Testis (tissue), 3 donors: ENCODE measurements around the gene RIC3. TPM values are rescaled to one million over a fixed set of nuclear protein-coding genes. Genes with fewer than 3 reads are reported as not detected.

Experiments
- DNase-seq: peaks from one replicate; pipeline ENCODE4 v3.0.0-alpha.2; 2019
- H3K27ac ChIP-seq, 2 donors: fragments of 200-600 bp; sonication (generic); one replicate each; pipeline ENCODE4 v1.5.1; 2019
- H3K27me3 ChIP-seq: fragments of 200-600 bp; sonication (generic); one replicate; pipeline ENCODE4 v1.5.1; 2019
- H3K36me3 ChIP-seq: fragments of 200-600 bp; sonication (generic); one replicate; pipeline ENCODE4 v1.5.1; 2017; ENCODE audit warnings: low read depth; ENCODE audit errors: missing control alignments
- H3K4me1 ChIP-seq: fragments of 200-600 bp; sonication (generic); one replicate; pipeline ENCODE4 v1.5.1; 2019
- H3K4me3 ChIP-seq, 2 donors: fragments of 200-600 bp; sonication (generic); one replicate each; pipeline ENCODE4 v1.5.1; 2017 to 2019
- H3K9me3 ChIP-seq: fragments of 200-600 bp; sonication (generic); one replicate; pipeline ENCODE4 v1.5.1; 2017
- CTCF ChIP-seq, 3 experiments: fragments of 450-650 bp in 2 of 3; fragments of 200-600 bp in 1 of 3; sonication (generic) in 1 of 3; IDR thresholded peaks; one replicate each; pipeline ENCODE4 v1.5.1; 2016 to 2019; ENCODE audit warnings: antibody characterized with exemption in 3 of 3, mild to moderate bottlenecking in 2 of 3, moderate library complexity in 1 of 3
- POLR2A ChIP-seq: fragments of 450-650 bp; IDR thresholded peaks from one replicate; pipeline ENCODE4 v1.6.1; 2017; ENCODE audit warnings: antibody characterized with exemption, mild to moderate bottlenecking, moderate library complexity
- WGBS, 2 donors: methylation state at CpG; one replicate each; pipeline ENCODE4 v1.1.5; 2018; 5-methylcytosine and 5-hydroxymethylcytosine counted together
- intact Hi-C: fragments of 100-400 bp; cut with DNase I; formaldehyde crosslinking; loops from one replicate; pipeline ENCODE4 v1.15.1; 2023; ENCODE audit warnings: low total_unique reads
- polyA plus RNA-seq: library from polyadenylated mRNA; stranded (reverse); fragments of 350-450 nt; fragmentation: Illumina TruSeq; extraction: RNeasy Lipid Tissue Mini Kit (QIAGEN cat#74804); gene quantifications from one replicate; pipeline ENCODE4 v1.2.3, GENCODE V29; 2014; ENCODE audit warnings: low read depth, low replicate concordance; ENCODE audit not compliant: insufficient read depth
- total RNA-seq, 2 donors: library from RNA; depleted of rRNA; stranded (reverse); fragments of >200 nt; gene quantifications; one replicate each; pipeline ENCODE4 v1.2.3, GENCODE V29; 2016

The RIC3 gene
- total and polyA plus RNA-seq, 3 donors from 2014 or later = 18.7 to 48.6 (median 42.3) TPM

DNA sequence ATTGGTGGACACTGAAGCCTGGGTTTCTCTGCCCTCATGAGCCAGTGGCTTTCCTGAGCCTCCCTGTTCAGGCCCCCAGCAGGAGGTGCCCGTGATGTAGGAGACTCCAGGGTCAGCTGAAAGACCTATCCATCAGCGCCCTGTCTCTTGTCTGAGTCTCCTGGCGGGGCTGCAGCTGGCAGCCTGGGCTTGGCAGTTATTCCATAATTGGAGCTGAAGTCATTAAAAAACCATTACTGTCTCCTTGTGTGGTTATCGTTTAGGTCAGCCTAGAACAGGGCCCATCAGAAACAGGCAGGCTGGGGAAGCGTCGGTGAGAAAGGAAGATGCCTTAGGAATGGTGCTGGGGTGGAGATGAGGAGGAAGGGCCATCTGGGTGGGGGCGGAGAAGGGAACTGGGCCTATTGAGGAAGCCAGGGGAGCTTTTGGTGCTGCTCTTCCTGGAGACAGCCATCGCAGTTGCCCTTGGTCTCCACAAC is 82.8 kb downstream of the RIC3 start:
- intact Hi-C loops = no loop called here
- no peaks in the 10 kb centered on the region for H3K36me3 ChIP-seq
- WGBS, 2 donors = 48 to 58% methylated on average over 8 of the region's 8 CpGs
- no peak for DNase-seq
- no peak overlapping the region for H3K4me3 ChIP-seq
- no peaks in the 10 kb centered on the region for H3K9me3 ChIP-seq
- H3K4me1 ChIP-seq = peaks cover 11% of the 10 kb centered on the region
- TF ChIP-seq CTCF (IDR thresholded peaks at IDR 0.05) (no peak), POLR2A (no peak)
- H3K27ac ChIP-seq = no peak overlapping the region
- H3K27me3 ChIP-seq = no peaks in the 10 kb centered on the region

GRCh38 chr11:8085011-8085645 is 83.7 kb downstream of the RIC3 start:
- TF ChIP-seq POLR2A (no peak), CTCF (IDR thresholded peaks at IDR 0.05) (no peak)
- Histone ChIP-seq H3K27me3 (no peaks in the 10 kb centered on the region), H3K36me3 (no peaks in the 10 kb centered on the region), H3K27ac (no peak overlapping the region), H3K9me3 (no peaks in the 10 kb centered on the region), H3K4me3 (no peak overlapping the region), H3K4me1 (peaks cover 11% of the 10 kb centered on the region)
- intact Hi-C loops = no loop called here
- no peak for DNase-seq
- 78 to 83% methylated on average over 11 of the region's 11 CpGs for WGBS, 2 donors

- WGBS, 2 donors = 94 to 99% methylated on average over 6 of the region's 6 CpGs
- Histone ChIP-seq H3K4me3 (no peak overlapping the region), H3K27ac (no peak overlapping the region), H3K27me3 (no peaks in the 10 kb centered on the region), H3K4me1 (peaks cover 11% of the 10 kb centered on the region), H3K36me3 (no peaks in the 10 kb centered on the region), H3K9me3 (no peaks in the 10 kb centered on the region)
- intact Hi-C loops = no loop called here
- TF ChIP-seq POLR2A (no peak), CTCF (IDR thresholded peaks at IDR 0.05) (no peak)
- DNase-seq = no peak
Measured at GRCh38 chr11:8084352-8084751, 84.5 kb downstream of the RIC3 start.

DNA sequence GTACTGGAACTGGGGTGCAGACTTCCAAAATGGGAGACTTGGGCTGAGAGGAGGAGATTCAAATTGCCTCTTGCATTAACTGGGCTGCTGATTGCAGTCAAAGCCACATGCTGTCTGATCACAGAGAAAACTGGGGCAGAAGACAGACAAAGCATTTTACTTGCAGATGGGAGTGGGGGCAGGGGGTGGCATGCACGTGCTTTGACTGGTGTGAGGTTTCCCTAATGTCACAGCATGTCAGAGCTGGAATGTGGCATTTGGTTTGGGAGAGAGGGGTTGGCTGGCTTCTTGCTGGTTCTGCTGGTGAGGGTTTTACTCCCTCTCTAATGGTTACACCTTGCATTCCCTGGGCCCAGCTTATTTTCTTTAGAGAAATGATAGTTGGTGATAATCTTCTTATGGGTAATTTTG is 84.9 kb downstream of the RIC3 start:
- no peak overlapping the region for H3K4me3 ChIP-seq
- H3K27me3 ChIP-seq = no peaks in the 10 kb centered on the region
- H3K9me3 ChIP-seq = no peaks in the 10 kb centered on the region
- no peak for TF ChIP-seq CTCF (IDR thresholded peaks at IDR 0.05)
- TF ChIP-seq POLR2A = no peak
- 54 to 79% methylated on average over 1 of the region's 1 CpG for WGBS, 2 donors
- intact Hi-C loops = no loop called here
- no peak overlapping the region for H3K27ac ChIP-seq
- DNase-seq = no peak
- H3K36me3 ChIP-seq = no peaks in the 10 kb centered on the region
- peaks cover 11% of the 10 kb centered on the region for H3K4me1 ChIP-seq

- peaks cover 11% of the 10 kb centered on the region for H3K4me1 ChIP-seq
- no peak for DNase-seq
- no peak overlapping the region for H3K27ac ChIP-seq
- H3K27me3 ChIP-seq = no peaks in the 10 kb centered on the region
- intact Hi-C loops = no loop called here
- WGBS, 2 donors = 67 to 72% methylated on average over 9 of the region's 9 CpGs
- H3K36me3 ChIP-seq = no peaks in the 10 kb centered on the region
- TF ChIP-seq CTCF (IDR thresholded peaks at IDR 0.05) (no peak), POLR2A (no peak)
- H3K4me3 ChIP-seq = no peak overlapping the region
- no peaks in the 10 kb centered on the region for H3K9me3 ChIP-seq
Measured at GRCh38 chr11:8083088-8083395, 85.8 kb downstream of the RIC3 start.
